ENCODE data around the gene IL17D.
"Not testable (repeated sequence)": the region's sequence is repeated elsewhere in the genome, so short reads cannot be mapped to it uniquely, and the experiment has no call there.

The IL17D gene

GRCh38 chr13:20702915-20703779 is at the start of gene IL17D:
Gene IL17D (plus strand): TSS chr13:20703699. CDS start chr13:20704002, 303 bp downstream.
- DNase-seq: no peak

GRCh38 chr13:20654156-20654555 is 49.3 kb upstream of the IL17D start:
- no peak for DNase-seq

GRCh38 chr13:20658451-20659040 is 45.0 kb upstream of the IL17D start:
- no peak for DNase-seq

- DNase-seq: no peak
These were observed 39.1 kb upstream of the IL17D start for GRCh38 chr13:20664351-20664750.

- DNase-seq: no peak
These were observed 36.6 kb upstream of the IL17D start for GRCh38 chr13:20666948-20667347.

GRCh38 chr13:20667857-20668437 is 35.6 kb upstream of the IL17D start:
- no peak for DNase-seq

- no peak for DNase-seq
These were observed 34.3 kb upstream of the IL17D start for GRCh38 chr13:20669162-20669561.

GRCh38 chr13:20671789-20672188 is 31.7 kb upstream of the IL17D start:
- DNase-seq: no peak

GRCh38 chr13:20672772-20673171 is 30.7 kb upstream of the IL17D start:
- DNase-seq: no peak

- DNase-seq: no peak
These were observed 29.8 kb upstream of the IL17D start for GRCh38 chr13:20673715-20674114.

GRCh38 chr13:20676213-20676612 is 27.3 kb upstream of the IL17D start:
- no peak for DNase-seq

GRCh38 chr13:20678606-20679005 is 24.9 kb upstream of the IL17D start:
- DNase-seq: not testable (repeated sequence)

- DNase-seq: no peak
These were observed 23.6 kb upstream of the IL17D start for GRCh38 chr13:20679879-20680278.

- no peak for DNase-seq
These were observed 23.0 kb upstream of the IL17D start for GRCh38 chr13:20680416-20681080.

- not testable (repeated sequence) for DNase-seq
These were observed 22.0 kb upstream of the IL17D start for GRCh38 chr13:20681481-20681880.

- no peak for DNase-seq
These were observed 21.4 kb upstream of the IL17D start for GRCh38 chr13:20682061-20682460.

- DNase-seq: no peak
These were observed 19.5 kb upstream of the IL17D start for GRCh38 chr13:20684041-20684440.

- no peak for DNase-seq
These were observed 19.0 kb upstream of the IL17D start for GRCh38 chr13:20684546-20684945.

GRCh38 chr13:20685092-20685491 is 18.4 kb upstream of the IL17D start:
- DNase-seq: no peak

- DNase-seq: no peak
These were observed 17.3 kb upstream of the IL17D start for GRCh38 chr13:20686167-20686566.

- DNase-seq: no peak
These were observed 16.5 kb upstream of the IL17D start for GRCh38 chr13:20686863-20687579.

- no peak for DNase-seq
These were observed 14.2 kb upstream of the IL17D start for GRCh38 chr13:20689291-20689690.

- no peak for DNase-seq
These were observed 11.9 kb upstream of the IL17D start for GRCh38 chr13:20691616-20692015.

Measured in DMS153 (cell line).